ENCODE results near the gene CLMN. TPM values are rescaled to one million over a fixed set of nuclear protein-coding genes. Genes with fewer than 3 reads are reported as not detected.

The CLMN gene
- total RNA-seq, 1 donor from 2014 or later: 6.3 TPM

- H3K4me2 ChIP-seq: no peak overlapping the region
- H3K27me3 ChIP-seq: no peaks in the 10 kb centered on the region
- Mint-ChIP-seq H3K27me3 (ENCODE audit: insufficient read depth, low read depth) (no peaks in the 10 kb centered on the region), H3K4me3 (no peak overlapping the region), H3K27ac (no peak overlapping the region), H3K36me3 (peaks cover 7% of the 10 kb centered on the region), H3K4me1 (peaks cover 20% of the 10 kb centered on the region), H3K9me3 (peaks cover 10% of the 10 kb centered on the region)
- no peak for DNase-seq (ENCODE audit: low spot score)
- no peaks in the 10 kb centered on the region for H3K36me3 ChIP-seq
- TF ChIP-seq CTCF (IDR thresholded peaks at IDR 0.05) (no peak), EZH2phosphoT487 (IDR thresholded peaks at IDR 0.05) (no peak), EZH2 (IDR thresholded peaks at IDR 0.05) (no peak)
- no peaks in the 10 kb centered on the region for H3F3A ChIP-seq (ENCODE audit: low read depth)
- H2AFZ ChIP-seq (replicated peaks): no peak overlapping the region
- no peaks in the 10 kb centered on the region for H3K79me2 ChIP-seq (ENCODE audit: low read depth)
- peaks cover 6% of the 10 kb centered on the region for H3K9me3 ChIP-seq (ENCODE audit: low read depth)
- H3K27ac ChIP-seq: no peak overlapping the region
- no peaks in the 10 kb centered on the region for H4K20me1 ChIP-seq (ENCODE audit: low read depth)
- no peak overlapping the region for H3K9ac ChIP-seq
- no peak overlapping the region for H3K4me3 ChIP-seq
- H3K4me1 ChIP-seq: peaks cover 7% of the 10 kb centered on the region
Observed at GRCh38 chr14:95190857-95191256, 128.9 kb downstream of the CLMN start.

DNA sequence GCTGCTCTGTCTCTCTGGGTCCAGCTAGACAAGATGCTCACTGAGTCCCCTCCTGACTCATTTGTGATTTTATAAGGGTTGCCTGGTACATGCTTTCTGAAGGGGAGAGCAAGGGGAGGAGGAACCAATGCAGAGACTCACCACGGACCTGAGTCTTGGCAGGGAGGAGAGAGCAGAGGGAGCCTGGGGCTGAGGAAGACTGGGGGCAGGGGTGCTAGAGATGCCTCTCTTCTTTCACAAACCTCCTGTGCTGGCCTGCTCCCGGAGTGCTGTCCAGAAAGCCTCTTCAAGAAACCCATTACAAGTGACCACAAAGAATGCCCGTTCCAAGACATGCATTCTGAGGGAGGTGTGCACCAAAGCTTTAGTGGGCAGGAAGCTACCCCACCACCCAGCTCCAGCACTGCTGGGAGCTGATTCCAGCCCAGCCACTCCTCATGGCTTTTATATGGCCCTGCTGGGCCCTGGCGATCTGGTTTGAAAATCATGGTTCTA lies 129.3 kb downstream of the CLMN start:
- H4K20me1 ChIP-seq (ENCODE audit: low read depth): no peaks in the 10 kb centered on the region
- no peak overlapping the region for H3K9ac ChIP-seq
- H3K4me1 ChIP-seq: peaks cover 7% of the 10 kb centered on the region
- H3K36me3 ChIP-seq: no peaks in the 10 kb centered on the region
- Mint-ChIP-seq H3K27me3 (ENCODE audit: insufficient read depth, low read depth) (no peaks in the 10 kb centered on the region), H3K4me1 (peaks cover 16% of the 10 kb centered on the region), H3K36me3 (peaks cover 7% of the 10 kb centered on the region), H3K4me3 (no peak overlapping the region), H3K27ac (peak overlapping the region; percentile 57), H3K9me3 (peaks cover 10% of the 10 kb centered on the region)
- DNase-seq (ENCODE audit: low spot score): no peak
- no peak for TF ChIP-seq EZH2phosphoT487 (IDR thresholded peaks at IDR 0.05)
- no peak for TF ChIP-seq CTCF (IDR thresholded peaks at IDR 0.05)
- no peak for TF ChIP-seq EZH2 (IDR thresholded peaks at IDR 0.05)
- H3K27me3 ChIP-seq: no peaks in the 10 kb centered on the region
- H3F3A ChIP-seq (ENCODE audit: low read depth): no peaks in the 10 kb centered on the region
- no peak overlapping the region for H3K4me3 ChIP-seq
- H3K27ac ChIP-seq: no peak overlapping the region
- peaks cover 6% of the 10 kb centered on the region for H3K9me3 ChIP-seq (ENCODE audit: low read depth)
- no peak overlapping the region for H2AFZ ChIP-seq (replicated peaks)
- no peaks in the 10 kb centered on the region for H3K79me2 ChIP-seq (ENCODE audit: low read depth)
- no peak overlapping the region for H3K4me2 ChIP-seq

DNA sequence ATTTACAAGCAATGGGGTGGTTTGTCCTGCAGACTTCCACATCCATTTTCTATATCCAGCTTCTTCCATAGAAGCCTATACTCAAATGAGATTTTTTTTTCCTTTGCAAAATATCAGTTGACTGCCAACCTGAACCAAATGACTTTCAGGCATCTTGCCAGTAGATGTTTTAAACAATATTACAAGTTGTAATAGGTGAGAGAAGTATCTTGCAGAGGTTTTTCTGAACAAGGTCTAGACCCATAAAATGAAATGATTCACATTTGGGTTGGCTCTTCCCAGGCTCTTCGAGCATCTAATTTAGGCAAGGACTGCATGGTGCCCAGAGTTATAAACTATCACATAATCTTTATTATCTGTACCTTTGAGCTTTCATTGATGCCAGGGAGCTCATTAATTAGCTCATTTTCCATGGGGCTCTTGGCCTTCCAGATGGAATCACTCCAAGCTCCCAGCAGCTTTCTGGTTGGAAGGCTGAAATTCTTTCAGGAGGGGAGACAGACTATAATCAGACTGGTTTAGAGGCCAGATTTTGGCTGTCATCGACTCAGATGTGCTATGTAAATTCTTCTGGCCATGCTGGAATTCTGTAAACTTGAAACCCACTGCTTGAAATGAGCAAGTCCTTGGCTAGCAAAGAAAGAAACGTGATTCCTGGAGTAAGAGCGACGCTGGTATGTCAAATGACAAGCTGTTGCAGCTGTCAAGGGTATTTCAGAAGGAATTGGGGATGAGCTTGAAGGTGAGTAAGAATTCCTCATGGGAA lies 130.2 kb downstream of the CLMN start:
- H3K4me2 ChIP-seq: no peak overlapping the region
- no peak for DNase-seq (ENCODE audit: low spot score)
- no peaks in the 10 kb centered on the region for H3F3A ChIP-seq (ENCODE audit: low read depth)
- peaks cover 12% of the 10 kb centered on the region for H3K4me1 Mint-ChIP-seq
- H3K27ac ChIP-seq: no peak overlapping the region
- no peaks in the 10 kb centered on the region for H4K20me1 ChIP-seq (ENCODE audit: low read depth)
- H3K36me3 ChIP-seq: no peaks in the 10 kb centered on the region
- no peak overlapping the region for H3K4me3 ChIP-seq
- no peaks in the 10 kb centered on the region for H3K79me2 ChIP-seq (ENCODE audit: low read depth)
- H2AFZ ChIP-seq (replicated peaks): no peak overlapping the region
- no peaks in the 10 kb centered on the region for H3K27me3 Mint-ChIP-seq (ENCODE audit: insufficient read depth, low read depth)
- H3K4me3 Mint-ChIP-seq: no peak overlapping the region
- peaks cover 6% of the 10 kb centered on the region for H3K9me3 ChIP-seq (ENCODE audit: low read depth)
- TF ChIP-seq CTCF (IDR thresholded peaks at IDR 0.05) (no peak), EZH2phosphoT487 (IDR thresholded peaks at IDR 0.05) (no peak), EZH2 (IDR thresholded peaks at IDR 0.05) (no peak)
- no peak overlapping the region for H3K9ac ChIP-seq
- no peak overlapping the region for H3K27ac Mint-ChIP-seq
- H3K36me3 Mint-ChIP-seq: peaks cover 7% of the 10 kb centered on the region
- no peaks in the 10 kb centered on the region for H3K27me3 ChIP-seq
- H3K9me3 Mint-ChIP-seq: peaks cover 10% of the 10 kb centered on the region
- peaks cover 7% of the 10 kb centered on the region for H3K4me1 ChIP-seq

Measured in neural progenitor cell (in vitro differentiated cells).